ENCODE data around the gene SEC14L6. TPM values are rescaled to one million over a fixed set of nuclear protein-coding genes. Genes with fewer than 3 reads are reported as not detected.
A peak's percentile ranks its signal among the peaks of the same experiment; 100 is the strongest.
"Not testable (repeated sequence)": the region's sequence is repeated elsewhere in the genome, so short reads cannot be mapped to it uniquely, and the experiment has no call there.

The SEC14L6 gene
- total RNA-seq, 1 experiment from 2014 or later: not detected

DNA sequence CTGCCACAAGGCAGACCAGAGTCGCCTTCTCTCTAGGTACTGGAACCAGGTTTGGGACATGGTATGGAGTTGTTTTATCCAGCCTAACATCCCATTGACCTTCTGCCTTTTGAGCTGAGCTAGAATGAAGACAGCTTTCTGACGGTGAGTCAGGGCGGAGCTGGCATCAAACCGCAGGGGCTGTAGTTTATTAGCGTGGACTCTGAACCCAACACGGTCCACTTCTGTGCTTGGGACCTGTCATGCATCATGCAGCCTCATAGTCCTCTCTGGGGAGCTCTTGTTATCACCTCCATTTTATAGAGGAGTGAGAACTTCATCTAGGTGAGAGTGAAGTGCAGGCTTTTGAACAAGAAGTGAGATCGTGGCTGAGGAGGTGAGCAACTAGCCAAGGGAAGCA is 19.6 kb upstream of the SEC14L6 start:
- no peak for DNase-seq (ENCODE audit: low read depth)

- peak; percentile 8 for DNase-seq (ENCODE audit: low read depth)
Observed at GRCh38 chr22:30565341-30565740, 18.8 kb upstream of the SEC14L6 start.

- DNase-seq (ENCODE audit: low read depth): no peak
Observed at GRCh38 chr22:30564761-30565119, 18.2 kb upstream of the SEC14L6 start.

- DNase-seq (ENCODE audit: low read depth): no peak
Observed at GRCh38 chr22:30564045-30564760, 17.7 kb upstream of the SEC14L6 start.

DNA sequence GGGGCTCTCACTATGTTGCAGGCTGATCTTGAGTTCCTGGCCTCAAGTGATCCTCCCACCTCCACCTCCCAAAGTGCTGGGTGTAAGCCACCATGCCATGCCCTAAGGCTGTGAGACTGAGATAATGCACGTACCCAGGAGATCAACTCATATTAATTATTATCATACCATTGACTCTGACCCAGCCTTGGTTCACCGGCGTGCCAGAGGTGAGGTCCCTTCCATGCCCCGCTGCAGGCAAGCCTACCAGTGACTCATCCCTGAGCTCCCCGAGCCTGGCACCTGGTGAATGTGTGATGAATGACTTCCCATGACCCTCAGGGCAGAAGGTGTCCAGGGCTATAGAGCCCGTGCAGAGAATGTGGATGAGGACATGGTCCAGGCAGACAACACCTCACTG is 15.8 kb upstream of the SEC14L6 start:
- DNase-seq (ENCODE audit: low read depth): no peak

GRCh38 chr22:30561402-30562189 is 15.1 kb upstream of the SEC14L6 start:
- DNase-seq (ENCODE audit: low read depth): no peak

DNA sequence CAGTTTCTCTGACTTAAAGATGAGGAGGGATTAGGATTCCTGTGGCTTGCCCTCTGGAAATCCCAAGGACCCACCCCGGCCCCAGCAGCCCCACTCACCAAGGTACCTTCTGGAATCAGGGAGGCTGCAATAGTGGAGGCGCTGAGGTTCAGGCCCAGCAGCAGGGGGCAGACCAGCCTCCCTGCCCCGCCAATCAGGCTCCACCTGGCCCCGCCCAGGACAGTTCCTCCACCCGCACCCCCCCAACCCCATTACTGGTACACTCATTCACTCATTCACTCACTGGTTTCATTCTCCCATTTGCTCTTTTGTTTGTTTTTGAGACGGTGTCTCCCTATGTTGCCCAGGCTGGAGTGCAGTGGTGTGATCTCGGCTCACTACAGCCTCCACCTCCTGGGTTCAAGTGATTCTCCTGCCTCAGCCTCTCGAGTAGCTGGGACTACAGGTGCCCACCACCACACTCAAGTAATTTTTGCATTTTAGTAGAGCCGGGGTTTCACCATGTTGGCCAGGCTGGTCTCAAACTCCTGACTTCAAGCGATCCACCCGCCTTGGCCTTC is 14.2 kb upstream of the SEC14L6 start:
- DNase-seq (ENCODE audit: low read depth): not testable (repeated sequence)

DNA sequence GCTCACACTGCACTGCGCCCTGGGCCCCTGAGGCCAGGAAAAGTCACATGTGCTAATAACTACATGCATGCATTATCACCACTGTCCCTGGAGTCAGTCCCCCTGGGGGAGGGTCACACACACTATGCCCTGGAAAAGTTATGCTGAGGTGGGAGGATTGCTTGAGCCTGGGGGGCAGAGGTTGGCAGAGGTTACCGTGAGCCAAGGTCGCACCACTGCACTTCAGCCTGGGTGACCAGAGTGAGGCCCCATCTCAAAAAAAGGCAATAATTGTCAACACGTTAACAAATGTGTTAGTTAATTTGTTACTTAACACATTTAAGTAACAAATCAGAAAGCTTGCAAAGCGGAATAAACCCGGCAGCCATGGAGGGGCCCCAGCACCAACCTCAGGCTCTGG is 13.3 kb upstream of the SEC14L6 start:
- no peak for DNase-seq (ENCODE audit: low read depth)

DNA sequence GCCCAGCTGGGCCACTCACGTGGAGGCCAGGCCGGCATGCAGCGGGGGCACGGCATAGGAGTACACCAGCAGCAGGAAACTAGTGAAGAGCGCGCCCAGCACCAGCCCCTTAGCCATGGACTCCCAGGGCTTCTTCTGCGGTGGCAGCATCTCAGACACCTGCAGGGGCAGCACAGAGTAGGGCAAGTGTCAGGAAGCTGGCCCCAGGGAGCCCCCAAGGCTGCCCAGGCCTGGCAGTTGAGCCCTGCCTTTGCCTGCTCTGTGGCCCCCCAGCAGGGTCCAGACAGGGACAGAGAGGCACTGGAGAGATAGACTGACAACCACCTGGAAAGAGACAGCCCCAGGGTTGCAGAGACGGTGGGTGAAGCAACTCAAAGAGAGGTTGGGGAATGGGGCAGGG is 10.7 kb upstream of the SEC14L6 start:
- DNase-seq (ENCODE audit: low read depth): no peak

GRCh38 chr22:30556388-30556787 is 9.8 kb upstream of the SEC14L6 start:
- no peak for DNase-seq (ENCODE audit: low read depth)

- no peak for DNase-seq (ENCODE audit: low read depth)
Observed at GRCh38 chr22:30555282-30556210, 9.0 kb upstream of the SEC14L6 start.

GRCh38 chr22:30553971-30554370 is 7.4 kb upstream of the SEC14L6 start:
- DNase-seq (ENCODE audit: low read depth): no peak

GRCh38 chr22:30552719-30553118 is 6.2 kb upstream of the SEC14L6 start:
- no peak for DNase-seq (ENCODE audit: low read depth)

DNA sequence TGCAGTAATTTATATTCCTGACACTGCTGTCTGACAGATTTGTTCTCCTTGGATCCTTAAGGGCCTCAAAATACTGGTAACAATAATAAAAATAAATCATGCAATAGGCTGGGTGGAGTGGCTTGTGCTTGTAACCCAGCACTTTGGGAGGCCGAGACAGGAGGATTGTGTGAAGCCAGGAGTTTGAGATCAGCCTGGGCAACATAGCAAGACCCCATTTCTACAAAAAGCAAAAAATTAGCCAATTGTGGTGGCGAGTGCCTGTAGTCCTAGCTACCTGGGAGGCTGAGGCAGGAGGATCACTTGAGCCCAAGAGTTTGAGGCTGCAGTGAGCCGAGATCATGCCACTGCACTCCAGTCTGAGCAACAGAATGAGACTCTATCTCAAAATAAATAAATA is 5.3 kb upstream of the SEC14L6 start:
- DNase-seq (ENCODE audit: low read depth): not testable (repeated sequence)

- DNase-seq (ENCODE audit: low read depth): no peak
Observed at GRCh38 chr22:30547188-30547587, 647 bp upstream of the SEC14L6 start.

DNA sequence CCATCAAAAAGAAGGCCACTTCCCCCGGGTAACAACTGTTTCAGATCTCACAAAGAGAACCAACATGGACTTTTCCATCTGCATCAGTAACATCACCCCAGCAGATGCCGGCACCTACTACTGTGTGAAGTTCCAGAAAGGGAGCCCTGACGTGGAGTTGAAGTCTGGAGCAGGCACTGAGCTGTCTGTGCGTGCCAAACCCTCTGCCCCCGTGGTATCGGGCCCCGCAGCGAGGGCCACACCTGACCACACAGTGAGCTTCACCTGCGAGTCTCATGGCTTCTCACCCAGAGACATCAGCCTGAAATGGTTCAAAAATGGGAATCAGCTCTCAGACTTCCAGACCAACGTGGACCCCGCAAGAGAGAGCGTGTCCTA is 3.7 kb downstream of the SEC14L6 start:
- no peak for DNase-seq (ENCODE audit: low read depth)

DNA sequence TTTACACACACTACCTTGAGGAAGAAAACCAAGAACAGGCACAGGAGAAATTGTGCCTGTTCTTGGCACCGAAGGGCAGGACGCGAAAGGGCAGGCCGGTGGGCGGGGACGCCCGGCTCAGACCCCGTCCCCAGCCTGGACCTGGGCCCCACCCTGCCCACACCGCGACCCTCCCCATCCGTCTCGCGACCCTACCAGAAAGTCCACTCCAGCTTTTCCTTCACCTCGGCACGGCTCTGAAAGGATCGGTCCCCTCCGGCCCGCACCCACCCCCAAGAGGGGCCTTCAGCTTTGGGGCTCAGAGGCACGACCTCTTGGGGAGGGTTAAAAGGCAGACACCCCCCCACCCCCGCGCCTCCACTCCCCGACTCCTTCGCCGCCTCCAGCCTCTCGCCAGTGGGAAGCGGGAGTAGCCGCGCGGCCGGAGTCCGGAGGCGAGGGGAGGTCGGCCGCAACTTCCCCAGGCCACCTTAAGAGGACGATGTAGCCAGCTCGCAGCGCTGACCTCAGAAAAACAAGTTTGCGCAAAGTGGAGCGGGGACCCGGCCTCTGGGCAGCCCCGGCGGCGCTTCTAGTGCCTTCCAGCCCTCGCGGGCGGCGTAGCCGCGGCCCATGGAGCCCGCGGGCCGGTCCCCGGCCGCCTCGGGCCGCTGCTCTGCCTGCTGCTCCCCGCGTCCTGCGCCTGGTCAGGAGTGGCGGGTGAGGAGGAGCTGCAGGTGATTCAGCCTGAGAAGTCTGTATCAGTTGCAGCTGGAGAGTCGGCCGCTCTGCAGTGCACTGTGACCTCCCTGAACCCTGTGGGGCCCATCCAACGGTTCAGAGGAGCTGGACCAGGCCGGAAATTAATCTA is 4.4 kb downstream of the SEC14L6 start:
- no peak for DNase-seq (ENCODE audit: low read depth)

DNA sequence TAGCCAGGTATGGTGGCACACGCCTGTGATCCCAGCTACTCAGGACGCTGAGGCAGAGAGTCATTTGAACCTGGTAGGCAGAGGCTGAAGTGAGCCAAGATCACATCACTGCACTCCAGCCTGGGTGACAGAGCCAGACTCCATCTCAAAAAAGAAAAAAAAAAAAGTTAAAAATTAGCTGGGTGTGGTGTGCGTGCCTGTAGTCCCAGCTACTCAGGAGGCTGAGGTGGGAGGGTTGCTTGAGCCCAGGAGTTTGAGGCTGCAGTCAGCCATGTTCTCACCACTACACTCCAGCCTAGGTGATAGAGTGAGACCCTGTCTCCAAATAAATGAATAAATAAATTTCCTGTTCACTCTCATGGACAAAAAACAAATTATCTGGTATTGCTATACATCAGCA is 5.0 kb downstream of the SEC14L6 start:
- DNase-seq (ENCODE audit: low read depth): not testable (repeated sequence)

GRCh38 chr22:30539368-30539767 is 7.2 kb downstream of the SEC14L6 start:
- no peak for DNase-seq (ENCODE audit: low read depth)

DNA sequence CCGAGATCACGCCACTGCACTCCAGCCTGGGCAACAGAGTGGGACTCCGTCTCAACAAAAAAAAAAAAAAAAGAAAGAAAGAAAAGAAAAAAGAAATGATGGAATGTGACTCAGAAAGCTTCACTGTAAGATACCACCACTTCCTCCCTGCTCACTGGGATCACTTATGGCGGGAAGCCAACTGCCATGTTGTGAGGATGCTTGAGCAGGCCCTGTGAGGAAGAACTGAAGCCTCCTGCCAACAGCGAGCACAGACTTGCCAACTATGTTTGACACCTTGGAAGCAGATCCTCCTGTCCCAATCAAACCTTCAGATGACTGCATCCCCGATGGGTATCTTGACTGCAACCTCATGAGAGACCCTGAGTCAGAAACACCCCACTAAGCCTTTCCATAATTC is 8.3 kb downstream of the SEC14L6 start:
- peak; percentile 19 for DNase-seq (ENCODE audit: low read depth)

DNA sequence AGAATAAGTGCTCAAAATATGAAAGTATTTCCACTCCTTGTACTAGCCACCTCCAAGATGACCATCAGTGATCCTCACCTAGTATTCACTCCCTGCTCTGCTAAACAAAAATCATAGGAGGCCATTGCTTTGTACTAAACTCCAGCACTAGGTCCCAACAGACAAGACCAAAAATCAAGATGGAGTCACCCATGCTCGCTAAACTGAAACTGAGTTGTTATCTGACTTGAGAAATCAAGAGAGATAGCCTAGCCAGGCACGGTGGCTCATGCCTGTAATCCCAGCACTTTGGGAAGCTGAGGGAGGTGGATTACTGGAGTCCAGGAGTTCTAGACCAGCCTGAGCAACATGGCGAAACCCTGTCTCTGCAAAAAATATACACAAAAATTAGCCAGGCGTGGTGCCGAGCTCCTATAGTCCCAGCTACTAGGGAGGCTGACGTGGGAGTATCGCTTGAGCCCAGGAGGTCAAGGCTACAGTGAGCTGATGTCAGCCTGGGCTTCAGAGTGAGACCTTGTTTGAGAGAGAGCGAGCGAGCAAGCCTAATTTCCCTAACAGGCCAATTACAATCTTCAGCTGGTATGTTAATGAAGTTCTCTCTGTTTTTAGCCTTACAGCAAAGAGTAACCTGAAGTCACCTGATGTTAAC is 9.3 kb downstream of the SEC14L6 start:
- DNase-seq (ENCODE audit: low read depth): no peak
